ENCODE results near the gene KRTAP27-1.

- TF ChIP-seq CTCF (conservative IDR thresholded peaks at IDR 0.05; ENCODE audit: low read depth, low read length) (no peak), EZH2 (IDR thresholded peaks at IDR 0.05; ENCODE audit: borderline replicate concordance, low read depth, low read length, poor library complexity, severe bottlenecking) (no peak)
These were observed 17.0 kb upstream of the KRTAP27-1 start for GRCh38 chr21:30354308-30355005.
